Ureter (tissue), 1 donor: ENCODE measurements around the gene NFILZ. TPM values are rescaled to one million over a fixed set of nuclear protein-coding genes. Genes with fewer than 3 reads are reported as not detected.
A peak's percentile ranks its signal among the peaks of the same experiment; 100 is the strongest.
"Not testable (repeated sequence)": the region's sequence is repeated elsewhere in the genome, so short reads cannot be mapped to it uniquely, and the experiment has no call there.

Experiments used
- DNase-seq: peaks from one replicate; pipeline ENCODE4 v3.0.0-alpha.2; 2020; ENCODE audit warnings: low spot score
- total RNA-seq: library from RNA; stranded (reverse); gene quantifications from one replicate; pipeline ENCODE4 v1.2.4, GENCODE V29; 2023
- donor health status: DM: yes; HTN: yes; CAD: no.

NFILZ gene
- total RNA-seq, 1 donor from 2014 or later: not detected

GRCh38 chr19:8611877-8612806 lies 18.3 kb upstream of the NFILZ start:
- DNase-seq: no peak

- no peak for DNase-seq
Observed at GRCh38 chr19:8612807-8613171, 17.6 kb upstream of the NFILZ start.

GRCh38 chr19:8614455-8614854 lies 16.0 kb upstream of the NFILZ start:
- DNase-seq: no peak

- DNase-seq: no peak
Observed at GRCh38 chr19:8615024-8615423, 15.4 kb upstream of the NFILZ start.

GRCh38 chr19:8615813-8616596 lies 14.4 kb upstream of the NFILZ start:
- no peak for DNase-seq

GRCh38 chr19:8616861-8617260 lies 13.6 kb upstream of the NFILZ start:
- DNase-seq: no peak

- not testable (repeated sequence) for DNase-seq
Observed at GRCh38 chr19:8617325-8617724, 13.1 kb upstream of the NFILZ start.

GRCh38 chr19:8617984-8618383 lies 12.4 kb upstream of the NFILZ start:
- DNase-seq: no peak

GRCh38 chr19:8618751-8619150 lies 11.7 kb upstream of the NFILZ start:
- no peak for DNase-seq

- not testable (repeated sequence) for DNase-seq
Observed at GRCh38 chr19:8622886-8623285, 7.5 kb upstream of the NFILZ start.

GRCh38 chr19:8626842-8627241 lies 3.6 kb upstream of the NFILZ start:
- no peak for DNase-seq

GRCh38 chr19:8629184-8629583 lies 1.2 kb upstream of the NFILZ start:
- no peak for DNase-seq

GRCh38 chr19:8630796-8631424 lies 477 bp downstream of the NFILZ start:
- no peak for DNase-seq

GRCh38 chr19:8631425-8631819 lies 989 bp downstream of the NFILZ start:
- peak; percentile 65 for DNase-seq

GRCh38 chr19:8635422-8635821 lies 5.0 kb downstream of the NFILZ start:
- DNase-seq: no peak

- not testable (repeated sequence) for DNase-seq
Observed at GRCh38 chr19:8637070-8637469, 6.6 kb downstream of the NFILZ start.

GRCh38 chr19:8638078-8638619 lies 7.7 kb downstream of the NFILZ start:
- no peak for DNase-seq

GRCh38 chr19:8639821-8640401 lies 9.5 kb downstream of the NFILZ start:
- no peak for DNase-seq

- DNase-seq: no peak
Observed at GRCh38 chr19:8640402-8641004, 10.1 kb downstream of the NFILZ start.

- DNase-seq: no peak
Observed at GRCh38 chr19:8641221-8641907, 10.9 kb downstream of the NFILZ start.
